Measurements from ENCODE around the gene CLTCL1. TPM values are rescaled to one million over a fixed set of nuclear protein-coding genes. Genes with fewer than 3 reads are reported as not detected.

Gene CLTCL1
- total RNA-seq, 1 donor, result 7.1 TPM

- TF ChIP-seq, protein P1, sequence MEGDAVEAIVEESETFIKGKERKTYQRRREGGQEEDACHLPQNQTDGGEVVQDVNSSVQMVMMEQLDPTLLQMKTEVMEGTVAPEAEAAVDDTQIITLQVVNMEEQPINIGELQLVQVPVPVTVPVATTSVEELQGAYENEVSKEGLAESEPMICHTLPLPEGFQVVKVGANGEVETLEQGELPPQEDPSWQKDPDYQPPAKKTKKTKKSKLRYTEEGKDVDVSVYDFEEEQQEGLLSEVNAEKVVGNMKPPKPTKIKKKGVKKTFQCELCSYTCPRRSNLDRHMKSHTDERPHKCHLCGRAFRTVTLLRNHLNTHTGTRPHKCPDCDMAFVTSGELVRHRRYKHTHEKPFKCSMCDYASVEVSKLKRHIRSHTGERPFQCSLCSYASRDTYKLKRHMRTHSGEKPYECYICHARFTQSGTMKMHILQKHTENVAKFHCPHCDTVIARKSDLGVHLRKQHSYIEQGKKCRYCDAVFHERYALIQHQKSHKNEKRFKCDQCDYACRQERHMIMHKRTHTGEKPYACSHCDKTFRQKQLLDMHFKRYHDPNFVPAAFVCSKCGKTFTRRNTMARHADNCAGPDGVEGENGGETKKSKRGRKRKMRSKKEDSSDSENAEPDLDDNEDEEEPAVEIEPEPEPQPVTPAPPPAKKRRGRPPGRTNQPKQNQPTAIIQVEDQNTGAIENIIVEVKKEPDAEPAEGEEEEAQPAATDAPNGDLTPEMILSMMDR (IDR thresholded peaks at IDR 0.05; ENCODE audit: insufficient read depth, low read length), result no peak
- DNase-seq (ENCODE audit: low read depth), result no peak
- H3K4me3 ChIP-seq (ENCODE audit: low read depth, low read length), result no peak overlapping the region
These were observed 103.6 kb downstream of the CLTCL1 start for GRCh38 chr22:19187716-19188563.

- TF ChIP-seq, protein P1 (IDR thresholded peaks at IDR 0.05; ENCODE audit: insufficient read depth, low read length), result no peak
- DNase-seq (ENCODE audit: low read depth), result no peak
- H3K4me3 ChIP-seq (ENCODE audit: low read depth, low read length), result no peak overlapping the region
These were observed 107.1 kb downstream of the CLTCL1 start for GRCh38 chr22:19184276-19184997.

- no peak overlapping the region for H3K4me3 ChIP-seq (ENCODE audit: low read depth, low read length)
- no peak for DNase-seq (ENCODE audit: low read depth)
- TF ChIP-seq, protein P1 (IDR thresholded peaks at IDR 0.05; ENCODE audit: insufficient read depth, low read length), result no peak
These were observed 108.3 kb downstream of the CLTCL1 start for GRCh38 chr22:19183216-19183615.

GRCh38 chr22:19182472-19183157 is 108.9 kb downstream of the CLTCL1 start:
- TF ChIP-seq, protein P1 (IDR thresholded peaks at IDR 0.05; ENCODE audit: insufficient read depth, low read length), result no peak
- H3K4me3 ChIP-seq (ENCODE audit: low read depth, low read length), result no peak overlapping the region
- no peak for DNase-seq (ENCODE audit: low read depth)

- TF ChIP-seq, protein P1 (IDR thresholded peaks at IDR 0.05; ENCODE audit: insufficient read depth, low read length), result no peak
- no peak overlapping the region for H3K4me3 ChIP-seq (ENCODE audit: low read depth, low read length)
- DNase-seq (ENCODE audit: low read depth), result no peak
These were observed 109.6 kb downstream of the CLTCL1 start for GRCh38 chr22:19181786-19182471.

GRCh38 chr22:19180740-19181410 is 110.6 kb downstream of the CLTCL1 start:
- no peak overlapping the region for H3K4me3 ChIP-seq (ENCODE audit: low read depth, low read length)
- no peak for DNase-seq (ENCODE audit: low read depth)
- TF ChIP-seq, protein P1 (IDR thresholded peaks at IDR 0.05; ENCODE audit: insufficient read depth, low read length), result no peak

Measured in fibroblast of the aortic adventitia (primary cell).